Cardiac fibroblast (primary cell): ENCODE measurements around the gene GALNT16.
A peak's percentile ranks its signal among the peaks of the same experiment; 100 is the strongest.

Experiments
- DNase-seq, 2 donors: peaks; one replicate each; pipeline versions ENCODE4 v3.0.0 to v3.0.0-alpha.2; 2010; ENCODE audit warnings: low read depth in 2 of 2
- H3K4me3 ChIP-seq, 2 donors: replicated peaks in 1 of 2; 1 replicate in 1 of 2; 2 replicates in 1 of 2; pipeline ENCODE4 v1.5.1; 2011; ENCODE audit warnings: low read depth in 2 of 2, low read length in 2 of 2, mild to moderate bottlenecking in 2 of 2, moderate library complexity in 1 of 2
- TF ChIP-seq, protein P1 (sequence below): IDR thresholded peaks from one replicate; pipeline ENCODE4 v1.5.1; 2011; ENCODE audit warnings: low read depth, mild to moderate bottlenecking, low read length, inconsistent platforms

GALNT16 gene

GRCh38 chr14:69392481-69392880 lies 132.5 kb downstream of the GALNT16 start:
- H3K4me3 ChIP-seq, result no peak overlapping the region
- TF ChIP-seq, protein P1, sequence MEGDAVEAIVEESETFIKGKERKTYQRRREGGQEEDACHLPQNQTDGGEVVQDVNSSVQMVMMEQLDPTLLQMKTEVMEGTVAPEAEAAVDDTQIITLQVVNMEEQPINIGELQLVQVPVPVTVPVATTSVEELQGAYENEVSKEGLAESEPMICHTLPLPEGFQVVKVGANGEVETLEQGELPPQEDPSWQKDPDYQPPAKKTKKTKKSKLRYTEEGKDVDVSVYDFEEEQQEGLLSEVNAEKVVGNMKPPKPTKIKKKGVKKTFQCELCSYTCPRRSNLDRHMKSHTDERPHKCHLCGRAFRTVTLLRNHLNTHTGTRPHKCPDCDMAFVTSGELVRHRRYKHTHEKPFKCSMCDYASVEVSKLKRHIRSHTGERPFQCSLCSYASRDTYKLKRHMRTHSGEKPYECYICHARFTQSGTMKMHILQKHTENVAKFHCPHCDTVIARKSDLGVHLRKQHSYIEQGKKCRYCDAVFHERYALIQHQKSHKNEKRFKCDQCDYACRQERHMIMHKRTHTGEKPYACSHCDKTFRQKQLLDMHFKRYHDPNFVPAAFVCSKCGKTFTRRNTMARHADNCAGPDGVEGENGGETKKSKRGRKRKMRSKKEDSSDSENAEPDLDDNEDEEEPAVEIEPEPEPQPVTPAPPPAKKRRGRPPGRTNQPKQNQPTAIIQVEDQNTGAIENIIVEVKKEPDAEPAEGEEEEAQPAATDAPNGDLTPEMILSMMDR, result no peak
- no peak for DNase-seq

DNA sequence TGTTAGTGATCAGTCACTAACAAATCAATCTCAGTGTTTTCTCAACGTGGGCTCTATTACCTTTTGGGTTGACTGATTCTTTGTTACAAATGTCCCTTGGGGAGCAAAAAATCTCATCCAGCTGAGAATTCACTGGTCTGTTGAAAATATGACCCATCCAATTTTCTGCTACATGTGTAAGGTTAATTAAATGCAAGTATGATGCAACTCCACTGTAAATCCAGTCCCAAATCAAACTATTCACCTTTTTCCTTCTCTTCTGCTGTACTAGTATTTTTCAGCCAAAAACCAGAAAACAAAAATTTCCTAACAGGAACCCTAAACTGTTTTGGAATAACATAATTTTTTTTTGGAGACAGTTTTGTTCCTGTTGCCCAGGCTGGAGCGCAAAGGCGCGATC lies 136.0 kb downstream of the GALNT16 start:
- TF ChIP-seq, protein P1, result no peak
- H3K4me3 ChIP-seq, result no peak overlapping the region
- DNase-seq, result no peak

DNA sequence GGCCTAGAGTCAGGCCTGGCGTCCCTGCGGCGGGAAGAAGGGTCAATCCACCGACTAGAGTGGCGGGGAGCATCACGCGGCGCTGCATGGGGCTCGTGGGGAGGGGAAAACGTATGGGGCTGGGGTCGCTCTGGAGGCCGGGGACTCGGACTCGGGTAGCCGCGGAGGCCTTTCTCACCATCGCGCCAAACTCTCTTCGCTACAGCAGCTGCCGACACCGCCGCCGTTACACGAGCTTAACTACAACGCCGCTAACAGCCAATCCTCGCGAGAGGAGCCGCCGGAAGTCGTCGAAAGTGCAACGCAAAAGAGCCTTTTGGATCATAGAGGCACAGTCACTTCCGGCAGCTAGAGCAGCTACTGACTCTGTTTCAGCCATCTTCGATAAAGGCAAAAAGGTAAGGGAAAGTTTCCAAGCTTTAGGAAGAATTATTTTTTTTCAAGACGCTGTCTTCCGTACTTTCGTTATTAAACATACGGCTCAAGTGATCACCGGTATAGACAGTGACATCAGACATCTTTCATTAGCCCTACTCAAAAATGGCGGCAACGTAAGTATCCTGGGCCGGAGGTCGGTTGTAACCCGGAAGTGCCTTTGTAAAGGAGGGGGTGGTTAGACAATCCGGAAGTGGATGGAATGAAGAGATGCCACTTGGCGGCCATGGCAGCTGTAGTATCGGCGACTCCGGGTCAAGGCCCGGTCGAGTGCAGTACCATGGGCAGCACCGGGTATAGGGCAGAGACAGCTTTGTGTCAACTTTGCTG lies 138.3 kb downstream of the GALNT16 start, which contains the start of the genes ERH and SLC39A9:
TSS of gene ERH (minus strand) at position 247 of the 765 bp plus-strand sequence. CDS start at position 181, 66 bp downstream.
TSS of gene SLC39A9 (plus strand) at position 640 of the 765 bp plus-strand sequence. CDS start 678 bp downstream, outside the sequence.
- DNase-seq, result peak; percentile 98 to 99
- TF ChIP-seq, protein P1, result no peak
- peak within 1 kb of the TSS; percentile 86 to 98 for H3K4me3 ChIP-seq

DNA sequence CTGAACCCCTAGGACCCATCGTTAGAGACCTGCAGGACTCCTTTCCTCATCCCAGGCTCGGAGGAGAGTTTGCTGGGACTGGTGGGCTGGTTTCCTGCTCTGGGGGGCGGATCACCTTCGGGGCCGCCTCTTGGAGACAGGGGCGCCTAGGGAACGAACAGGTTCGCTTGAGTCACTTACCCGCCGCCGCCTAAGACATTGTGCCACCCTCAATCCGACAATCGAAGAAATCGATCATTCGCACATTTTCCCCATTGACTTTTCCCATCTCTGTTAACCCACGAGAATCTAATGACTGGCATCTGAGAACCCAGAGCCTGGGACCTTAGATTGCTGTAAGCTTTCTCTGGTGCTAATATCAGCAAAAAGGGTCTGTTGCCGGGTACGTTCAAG lies 138.9 kb downstream of the GALNT16 start:
- peak overlapping the region; percentile 86 to 98 for H3K4me3 ChIP-seq
- TF ChIP-seq, protein P1, result no peak
- DNase-seq, result no peak

DNA sequence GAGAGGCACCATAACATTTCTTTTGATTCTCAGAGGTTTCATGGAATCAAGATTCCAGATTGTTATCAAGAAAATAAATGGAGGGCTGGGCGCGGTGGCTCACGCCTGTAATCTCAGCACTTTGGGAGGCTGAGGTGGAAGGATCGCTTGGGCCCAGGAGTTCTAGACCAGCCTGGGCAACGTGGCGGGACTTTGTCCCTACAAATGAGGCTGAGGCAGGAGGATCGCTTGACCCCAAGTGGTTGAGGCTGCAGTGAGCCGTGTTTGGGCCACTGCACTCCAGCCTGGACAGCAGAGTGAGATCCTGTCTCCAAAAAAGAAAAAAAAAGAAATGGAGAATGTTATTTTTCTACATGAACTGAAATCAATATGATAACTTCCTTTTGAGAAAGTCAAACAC lies 139.8 kb downstream of the GALNT16 start:
- H3K4me3 ChIP-seq, result peak overlapping the region; percentile 86 to 98
- no peak for DNase-seq
- TF ChIP-seq, protein P1, result no peak

DNA sequence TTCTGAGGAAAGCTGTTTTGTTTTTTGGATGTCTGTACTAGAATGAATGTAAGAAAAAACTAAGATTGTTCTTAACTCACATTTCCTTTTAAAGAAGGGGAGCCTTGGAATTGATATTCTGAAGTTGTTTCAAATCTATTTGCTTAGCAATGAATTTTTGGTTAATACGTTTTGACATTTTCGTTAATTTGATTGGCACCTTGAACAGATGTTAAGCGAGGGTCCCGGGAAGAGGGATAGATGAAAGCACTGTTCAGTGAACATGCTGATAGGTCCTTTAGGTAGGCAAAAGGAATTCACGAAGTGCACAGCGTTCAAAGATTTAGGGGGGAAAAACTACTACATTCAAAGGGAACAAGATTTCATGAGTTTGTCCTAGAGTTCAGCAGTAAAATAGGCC lies 140.2 kb downstream of the GALNT16 start:
- DNase-seq, result no peak
- peak overlapping the region; percentile 86 to 98 for H3K4me3 ChIP-seq
- TF ChIP-seq, protein P1, result no peak

DNA sequence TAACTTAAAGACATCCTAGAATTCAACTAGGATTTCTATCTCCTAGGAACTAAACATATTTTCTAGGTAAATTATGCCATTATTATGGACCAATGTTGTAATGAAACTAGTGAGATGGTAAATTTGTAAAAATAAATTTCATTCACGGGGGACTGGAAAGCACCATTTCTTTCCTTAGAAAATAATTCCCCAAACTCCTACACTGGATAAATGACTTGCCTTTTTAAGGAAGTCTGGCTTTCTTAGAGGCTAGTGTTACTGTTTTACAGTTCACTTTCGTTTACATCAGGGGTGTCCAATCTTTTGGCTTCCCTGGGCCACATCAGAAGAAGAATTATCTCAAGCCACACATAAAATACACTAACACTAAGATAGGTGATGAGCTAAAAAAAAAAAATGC lies 141.9 kb downstream of the GALNT16 start:
- TF ChIP-seq, protein P1, result no peak
- no peak for DNase-seq
- no peak overlapping the region for H3K4me3 ChIP-seq
